Heart right ventricle (tissue), 16 donors: ENCODE results near the gene MAPK11. TPM values are rescaled to one million over a fixed set of nuclear protein-coding genes. Genes with fewer than 3 reads are reported as not detected.

Source experiments
- ATAC-seq, 8 donors: fragments of 200-7000 bp; cut with Tn5 transposase; one replicate each; pipeline ENCODE4 v1.9.1; 2020; ENCODE audit warnings: mild to moderate bottlenecking in 8 of 8, moderate library complexity in 8 of 8, moderate number of reproducible peaks in 1 of 8
- DNase-seq, 2 donors: peaks; one replicate each; pipeline ENCODE4 v3.0.0-alpha.2; 2020
- H3K27ac ChIP-seq, 10 donors: fragments of 200-600 bp; sonication (generic) in 2 of 10; one replicate each; pipeline versions ENCODE4 v1.5.0 to v1.8.0; 2020 to 2022; ENCODE audit warnings: mild to moderate bottlenecking in 3 of 10
- H3K27me3 ChIP-seq, 7 donors: fragments of 200-600 bp; one replicate each; pipeline ENCODE4 v1.8.0; 2021 to 2022; ENCODE audit warnings: mild to moderate bottlenecking in 2 of 7
- H3K36me3 ChIP-seq, 9 donors: fragments of 200-600 bp; sonication (generic) in 1 of 9; one replicate each; pipeline versions ENCODE4 v1.5.0 to v1.8.0; 2020 to 2022; ENCODE audit warnings: mild to moderate bottlenecking in 2 of 9
- H3K4me1 ChIP-seq, 9 donors: fragments of 200-600 bp; sonication (generic) in 1 of 9; one replicate each; pipeline versions ENCODE4 v1.5.0 to v1.8.0; 2020 to 2022; ENCODE audit warnings: mild to moderate bottlenecking in 4 of 9
- H3K4me3 ChIP-seq, 10 donors: fragments of 200-600 bp; sonication (generic) in 2 of 10; one replicate each; pipeline versions ENCODE4 v1.5.0 to v1.8.0; 2020 to 2022; ENCODE audit warnings: mild to moderate bottlenecking in 7 of 10, moderate library complexity in 2 of 10
- H3K9me3 ChIP-seq, 11 donors: fragments of 200-600 bp in 10 of 11; sonication (generic) in 2 of 11; one replicate each; pipeline versions ENCODE4 v1.5.0 to v1.8.0; 2013 to 2022; ENCODE audit warnings: mild to moderate bottlenecking in 2 of 11, control low read depth in 1 of 11, moderate library complexity in 1 of 11
- CTCF ChIP-seq, 9 donors: fragments of 200-600 bp; sonication (generic) in 2 of 9; IDR thresholded peaks; one replicate each; pipeline versions ENCODE4 v1.5.0 to v1.8.0; 2021 to 2022; ENCODE audit warnings: antibody characterized with exemption in 9 of 9, mild to moderate bottlenecking in 5 of 9, moderate library complexity in 1 of 9
- WGBS, 2 donors: extraction: QIAGEN DNeasy Blood & Tissue Kit; methylation state at CpG; one replicate each; pipeline ENCODE4 v1.1.7; 2013; ENCODE audit warnings: inconsistent platforms in 1 of 2; 5-methylcytosine and 5-hydroxymethylcytosine counted together
- intact Hi-C, 10 donors: fragments of 100-400 bp; cut with DNase I; formaldehyde crosslinking; loops; one replicate each; pipeline versions ENCODE4 v1.11.1 to v1.14.2; 2022
- polyA plus RNA-seq, 2 donors: library from polyadenylated mRNA; stranded (reverse); fragments of 200-250 nt; gene quantifications; one replicate each; pipeline ENCODE4 v1.2.3, GENCODE V29; 2013
- total RNA-seq, 10 donors: library from RNA; stranded (reverse); fragmentation: NEBNext Ultra II Directional in 3 of 10; extraction: Animal tissue kit (Norgen Biotek cat#: 25700) in 3 of 10; gene quantifications; one replicate each; pipeline versions ENCODE4 v1.2.1 to v1.2.4, GENCODE V29; 2021 to 2023
- donor health status: Arrhythmogenic right ventricular cardiomyopathy.
- donor health status: ischemic (EF 13 %, LVEDD 7.1; RV severe dilation, severe dysfunction).
- donor health status: healthy with polysubstance abuse.
- donor health status: DM: no; HTN: yes; CAD: no.
- donor health status: DM: no; HTN: no; CAD: no.
- donor health status: ischemic (EF 25% LVEDD 6.9; RV normal size, moderate dysfunction).
- donor health status: ischemic (EF 25% LVEDD 5.7; RV mildly dilated, moderate dysfunction).
- donor health status: healthy.
- donor health status: DM: yes; HTN: yes; CAD: no.
- donor health status: Ischemic cardiomyopathy.
- donor health status: ischemic (EF 35%, LVEDD 5.7; RV mildly dilated, moderate dysfunction).
- donor health status: nonischemic (EF 11% LVEDD 7.7; RV severe dilation, severe dysfunction).
- donor health status: DM: yes; HTN: yes; CAD: no.
- donor health status: PGD.
- donor health status: ischemic (EF 29% LVEDD 5.4; RV normal size, mild dysfunction).
- donor health status: nonischemic (EF 23%, LVEDD 6.1; RV moderate dilation, normal function).

MAPK11 gene
- total and polyA plus RNA-seq, 12 donors: 4.3 to 18.0 (median 7.2) TPM

GRCh38 chr22:50305393-50305922 is 35.3 kb upstream of the MAPK11 start:
- H3K4me3 ChIP-seq: peak overlapping the region; percentile 21 to 98 (median 94)
- WGBS, 2 donors: 56 to 68% methylated on average over 14 of the region's 14 CpGs
- peak in 2 of 8 donors; percentile 0 to 4 for ATAC-seq

GRCh38 chr22:50304528-50305392 is 34.6 kb upstream of the MAPK11 start:
- Histone ChIP-seq H3K27me3 (peaks cover 0 to 13% (median 0%) of the 10 kb centered on the region in 7 donors), H3K36me3 (peaks cover 0 to 9% (median 0%) of the 10 kb centered on the region in 9 donors), H3K27ac (peak overlapping the region in 9 of 10 donors; percentile 91 to 98 (median 95)), H3K4me3 (peak overlapping the region in 8 of 10 donors; percentile 85 to 98 (median 94)), H3K4me1 (peaks cover 61 to 87% (median 86%) of the 10 kb centered on the region in 9 donors), H3K9me3 (no peaks in the 10 kb centered on the region)
- WGBS, 2 donors: 40 to 42% methylated on average over 22 of the region's 22 CpGs
- intact Hi-C loops: loop anchor here in 1 of 10 donors (5.0 kb wide), 1 partner anchor 32 kb away; the partner anchor contains the start of gene MAPK11
- peak in 1 of 8 donors; percentile 4 for ATAC-seq
- peak; percentile 46 to 54 for DNase-seq
- TF ChIP-seq CTCF (IDR thresholded peaks at IDR 0.05): no peak

More at GRCh38 chr22:50305393-50305922, 35.3 kb upstream of the MAPK11 start:
- TF ChIP-seq CTCF (IDR thresholded peaks at IDR 0.05): no peak
- H3K27me3 ChIP-seq: peaks cover 0 to 6% (median 0%) of the 10 kb centered on the region in 7 donors
- no peak for DNase-seq
- no peaks in the 10 kb centered on the region for H3K9me3 ChIP-seq
- H3K36me3 ChIP-seq: peaks cover 0 to 5% (median 0%) of the 10 kb centered on the region in 9 donors
- intact Hi-C loops: loop anchor here in 1 of 10 donors (5.0 kb wide), 1 partner anchor 33 kb away; the partner anchor contains the start of gene MAPK11
- peaks cover 59 to 82% (median 80%) of the 10 kb centered on the region in 9 donors for H3K4me1 ChIP-seq
- peak overlapping the region; percentile 91 to 98 (median 94) for H3K27ac ChIP-seq

GRCh38 chr22:50303848-50304527 is 33.8 kb upstream of the MAPK11 start:
- intact Hi-C loops: no loop called here
- 44 to 49% methylated on average over 11 of the region's 11 CpGs for WGBS, 2 donors
- H3K4me1 ChIP-seq: peaks cover 64 to 90% (median 86%) of the 10 kb centered on the region in 9 donors
- H3K36me3 ChIP-seq: peaks cover 0 to 9% (median 0%) of the 10 kb centered on the region in 9 donors
- H3K27ac ChIP-seq: peak overlapping the region; percentile 46 to 98 (median 94)
- peak overlapping the region in 5 of 10 donors; percentile 6 to 97 (median 89) for H3K4me3 ChIP-seq
- peak in 1 of 9 donors; percentile 5 for TF ChIP-seq CTCF (IDR thresholded peaks at IDR 0.05)
- ATAC-seq (peak in 4 of 8 donors; percentile 1 to 17 (median 6)), DNase-seq (peak; percentile 42 to 51)
- H3K27me3 ChIP-seq: peaks cover 0 to 20% (median 0%) of the 10 kb centered on the region in 7 donors
- no peaks in the 10 kb centered on the region for H3K9me3 ChIP-seq

GRCh38 chr22:50303515-50303847 is 33.3 kb upstream of the MAPK11 start:
- H3K27ac ChIP-seq: peak overlapping the region; percentile 46 to 98 (median 94)
- peak in 1 of 8 donors; percentile 8 for ATAC-seq
- intact Hi-C loops: no loop called here

More at GRCh38 chr22:50303515-50303847, 33.3 kb upstream of the MAPK11 start:
- H3K4me3 ChIP-seq: peak overlapping the region in 3 of 10 donors; percentile 15 to 89 (median 16)
- H3K4me1 ChIP-seq: peaks cover 66 to 88% (median 86%) of the 10 kb centered on the region in 9 donors
- DNase-seq: no peak
- H3K27me3 ChIP-seq: peaks cover 0 to 20% (median 0%) of the 10 kb centered on the region in 7 donors
- 56 to 71% methylated on average over 7 of the region's 7 CpGs for WGBS, 2 donors
- no peaks in the 10 kb centered on the region for H3K9me3 ChIP-seq
- H3K36me3 ChIP-seq: peaks cover 0 to 9% (median 0%) of the 10 kb centered on the region in 9 donors
- no peak for TF ChIP-seq CTCF (IDR thresholded peaks at IDR 0.05)
